ENCODE measurements around the gene ZCCHC17. TPM values are rescaled to one million over a fixed set of nuclear protein-coding genes. Genes with fewer than 3 reads are reported as not detected.

Gene ZCCHC17
- total RNA-seq, 1 donor from 2014 or later = 26.3 TPM

GRCh38 chr1:31324992-31325391 is 28.2 kb downstream of the ZCCHC17 start:
- no peak overlapping the region for H3K27ac Mint-ChIP-seq (ENCODE audit: unreplicated experiment)

GRCh38 chr1:31326461-31326860 is 29.6 kb downstream of the ZCCHC17 start:
- no peaks in the 10 kb centered on the region for H3K27me3 Mint-ChIP-seq (ENCODE audit: unreplicated experiment)
- peaks cover 10% of the 10 kb centered on the region for H3K36me3 Mint-ChIP-seq (ENCODE audit: unreplicated experiment)
- no peak for TF ChIP-seq CTCF (IDR thresholded peaks at IDR 0.05)
- H3K27ac Mint-ChIP-seq (ENCODE audit: unreplicated experiment) = no peak overlapping the region
- H3K4me1 Mint-ChIP-seq (ENCODE audit: unreplicated experiment) = no peaks in the 10 kb centered on the region
- DNase-seq (ENCODE audit: extremely low spot score, unreplicated experiment) = no peak
- no peaks in the 10 kb centered on the region for H3K9me3 Mint-ChIP-seq (ENCODE audit: unreplicated experiment)
- no peak overlapping the region for H3K4me3 Mint-ChIP-seq (ENCODE audit: unreplicated experiment)

More at GRCh38 chr1:31324992-31325391, 28.2 kb downstream of the ZCCHC17 start:
- Mint-ChIP-seq H3K4me3 (ENCODE audit: unreplicated experiment) (no peak overlapping the region), H3K9me3 (ENCODE audit: unreplicated experiment) (no peaks in the 10 kb centered on the region), H3K4me1 (ENCODE audit: unreplicated experiment) (no peaks in the 10 kb centered on the region), H3K27me3 (ENCODE audit: unreplicated experiment) (no peaks in the 10 kb centered on the region), H3K36me3 (ENCODE audit: unreplicated experiment) (peaks cover 17% of the 10 kb centered on the region)
- DNase-seq (ENCODE audit: extremely low spot score, unreplicated experiment) = no peak
- no peak for TF ChIP-seq CTCF (IDR thresholded peaks at IDR 0.05)

GRCh38 chr1:31327381-31327780 is 30.5 kb downstream of the ZCCHC17 start:
- Mint-ChIP-seq H3K4me1 (ENCODE audit: unreplicated experiment) (no peaks in the 10 kb centered on the region), H3K27me3 (ENCODE audit: unreplicated experiment) (no peaks in the 10 kb centered on the region), H3K4me3 (ENCODE audit: unreplicated experiment) (no peak overlapping the region), H3K27ac (ENCODE audit: unreplicated experiment) (no peak overlapping the region), H3K36me3 (ENCODE audit: unreplicated experiment) (peaks cover 6% of the 10 kb centered on the region), H3K9me3 (ENCODE audit: unreplicated experiment) (no peaks in the 10 kb centered on the region)
- no peak for DNase-seq (ENCODE audit: extremely low spot score, unreplicated experiment)
- TF ChIP-seq CTCF (IDR thresholded peaks at IDR 0.05) = no peak

GRCh38 chr1:31335007-31335406 is 38.2 kb downstream of the ZCCHC17 start:
- H3K27me3 Mint-ChIP-seq (ENCODE audit: unreplicated experiment) = no peaks in the 10 kb centered on the region
- no peaks in the 10 kb centered on the region for H3K9me3 Mint-ChIP-seq (ENCODE audit: unreplicated experiment)
- H3K4me1 Mint-ChIP-seq (ENCODE audit: unreplicated experiment) = no peaks in the 10 kb centered on the region
- DNase-seq (ENCODE audit: extremely low spot score, unreplicated experiment) = no peak
- H3K36me3 Mint-ChIP-seq (ENCODE audit: unreplicated experiment) = peaks cover 17% of the 10 kb centered on the region
- no peak overlapping the region for H3K27ac Mint-ChIP-seq (ENCODE audit: unreplicated experiment)
- peak; percentile 71 for TF ChIP-seq CTCF (IDR thresholded peaks at IDR 0.05)
- H3K4me3 Mint-ChIP-seq (ENCODE audit: unreplicated experiment) = no peak overlapping the region

- H3K9me3 Mint-ChIP-seq (ENCODE audit: unreplicated experiment) = no peaks in the 10 kb centered on the region
- no peak for TF ChIP-seq CTCF (IDR thresholded peaks at IDR 0.05)
These were observed 40.0 kb downstream of the ZCCHC17 start for GRCh38 chr1:31336687-31337467.

More at GRCh38 chr1:31336687-31337467, 40.0 kb downstream of the ZCCHC17 start:
- peaks cover 12% of the 10 kb centered on the region for H3K36me3 Mint-ChIP-seq (ENCODE audit: unreplicated experiment)
- no peaks in the 10 kb centered on the region for H3K4me1 Mint-ChIP-seq (ENCODE audit: unreplicated experiment)
- H3K4me3 Mint-ChIP-seq (ENCODE audit: unreplicated experiment) = no peak overlapping the region
- no peak for DNase-seq (ENCODE audit: extremely low spot score, unreplicated experiment)
- no peaks in the 10 kb centered on the region for H3K27me3 Mint-ChIP-seq (ENCODE audit: unreplicated experiment)
- no peak overlapping the region for H3K27ac Mint-ChIP-seq (ENCODE audit: unreplicated experiment)

All from osteocyte (in vitro differentiated cells).